ENCODE measurements around the gene CCND1.

DNA sequence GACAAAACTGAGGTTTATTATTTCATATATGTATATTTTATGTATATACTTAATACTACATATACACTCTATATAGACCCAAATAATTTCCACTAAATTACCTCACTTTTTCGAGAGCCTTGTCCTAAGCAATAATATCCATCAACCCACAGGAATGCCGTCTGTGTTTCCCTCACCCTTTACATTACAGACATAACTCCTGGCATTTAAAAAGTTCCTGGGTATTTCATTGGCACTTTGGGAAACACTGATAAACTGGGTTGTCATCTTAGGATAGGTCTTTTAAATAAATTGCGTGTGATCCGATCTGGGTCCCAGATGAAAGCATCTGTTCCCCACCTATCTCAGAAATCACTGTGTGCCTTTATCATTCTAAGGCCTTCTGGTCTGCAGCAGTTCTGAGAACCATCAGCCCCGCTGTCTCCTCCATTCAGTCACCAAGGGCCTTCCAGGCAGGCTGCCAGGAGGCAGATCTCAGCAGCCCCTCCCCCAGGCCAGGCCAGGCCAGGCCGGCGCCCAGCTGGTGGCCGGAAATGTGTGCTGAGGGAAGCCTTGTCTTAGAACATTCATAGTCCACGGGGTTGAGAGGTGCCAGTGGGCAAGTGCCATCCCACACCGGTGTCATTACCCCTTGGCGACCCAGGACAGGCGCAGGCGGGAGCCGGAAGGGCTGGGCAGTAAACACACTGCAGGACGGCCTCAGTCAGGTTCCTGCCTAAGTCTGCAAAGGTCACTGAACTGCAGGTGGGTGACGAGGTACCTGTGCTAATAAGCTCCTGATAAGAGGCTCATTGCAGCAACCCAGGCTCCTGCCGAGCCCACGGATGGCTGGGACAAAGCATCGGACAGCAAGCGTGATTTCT is 59.6 kb downstream of the CCND1 start:
- TF ChIP-seq, protein P1, sequence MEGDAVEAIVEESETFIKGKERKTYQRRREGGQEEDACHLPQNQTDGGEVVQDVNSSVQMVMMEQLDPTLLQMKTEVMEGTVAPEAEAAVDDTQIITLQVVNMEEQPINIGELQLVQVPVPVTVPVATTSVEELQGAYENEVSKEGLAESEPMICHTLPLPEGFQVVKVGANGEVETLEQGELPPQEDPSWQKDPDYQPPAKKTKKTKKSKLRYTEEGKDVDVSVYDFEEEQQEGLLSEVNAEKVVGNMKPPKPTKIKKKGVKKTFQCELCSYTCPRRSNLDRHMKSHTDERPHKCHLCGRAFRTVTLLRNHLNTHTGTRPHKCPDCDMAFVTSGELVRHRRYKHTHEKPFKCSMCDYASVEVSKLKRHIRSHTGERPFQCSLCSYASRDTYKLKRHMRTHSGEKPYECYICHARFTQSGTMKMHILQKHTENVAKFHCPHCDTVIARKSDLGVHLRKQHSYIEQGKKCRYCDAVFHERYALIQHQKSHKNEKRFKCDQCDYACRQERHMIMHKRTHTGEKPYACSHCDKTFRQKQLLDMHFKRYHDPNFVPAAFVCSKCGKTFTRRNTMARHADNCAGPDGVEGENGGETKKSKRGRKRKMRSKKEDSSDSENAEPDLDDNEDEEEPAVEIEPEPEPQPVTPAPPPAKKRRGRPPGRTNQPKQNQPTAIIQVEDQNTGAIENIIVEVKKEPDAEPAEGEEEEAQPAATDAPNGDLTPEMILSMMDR (conservative IDR thresholded peaks at IDR 0.05), result no peak
- TF ChIP-seq EZH2 (IDR thresholded peaks at IDR 0.05; ENCODE audit: low read depth), result no peak

All from PC-9 (cell line).